Common myeloid progenitor, CD34-positive (primary cell): ENCODE measurements around the gene ICAM2.

Experiments used
- CTCF ChIA-PET: fragments of 350-600 bp; sonication (Branson Sonifier 250); formaldehyde crosslinking; loops from one replicate; lab custom pipeline; 2021; ENCODE audit warnings: antibody characterized with exemption; lab: Charles Lee
- POLR2A ChIA-PET: fragments of 350-600 bp; sonication (Branson Sonifier 250); formaldehyde crosslinking; loops from one replicate; lab custom pipeline; 2021; ENCODE audit warnings: antibody characterized with exemption; lab: Charles Lee
- DNase-seq, 3 donors: peaks; one replicate each; pipeline versions ENCODE4 v3.0.0 to v3.0.0-alpha.2; 2013
- H3K27ac ChIP-seq, 2 experiments: 1 replicate in 1 of 2; 2 replicates in 1 of 2; pipeline ENCODE4 v1.7.0; 2013; ENCODE audit warnings: inconsistent platforms in 2 of 2, low read length in 2 of 2, mild to moderate bottlenecking in 2 of 2, low read depth in 1 of 2, moderate library complexity in 1 of 2; ENCODE audit not compliant: severe bottlenecking in 2 of 2, insufficient read depth in 1 of 2, poor library complexity in 1 of 2
- H3K27me3 ChIP-seq, 5 experiments: replicated peaks in 2 of 5; 1 replicate in 3 of 5; 2 replicates in 2 of 5; pipeline versions ENCODE4 v1.6.1 to v1.7.0; 2013; ENCODE audit warnings: low read length in 4 of 5, mild to moderate bottlenecking in 2 of 5, moderate library complexity in 2 of 5, inconsistent platforms in 1 of 5; ENCODE audit not compliant: insufficient read depth in 5 of 5, control insufficient read depth in 4 of 5
- H3K36me3 ChIP-seq, 4 experiments: 1 replicate in 2 of 4; 2 replicates in 2 of 4; pipeline versions ENCODE4 v1.6.1 to v1.7.0; 2013; ENCODE audit warnings: low read length in 3 of 4, control low read depth in 1 of 4, mild to moderate bottlenecking in 1 of 4; ENCODE audit not compliant: control insufficient read depth in 4 of 4, insufficient read depth in 4 of 4
- H3K4me1 ChIP-seq, 4 experiments: 1 replicate in 3 of 4; 2 replicates in 1 of 4; pipeline versions ENCODE4 v1.6.1 to v1.7.1; 2013; ENCODE audit warnings: low read length in 3 of 4, mild to moderate bottlenecking in 3 of 4, control low read depth in 1 of 4, inconsistent platforms in 1 of 4, moderate library complexity in 1 of 4; ENCODE audit not compliant: control insufficient read depth in 4 of 4, insufficient read depth in 4 of 4; ENCODE audit errors: control extremely low read depth in 1 of 4
- H3K4me3 ChIP-seq, 7 experiments: 1 replicate in 4 of 7; 2 replicates in 3 of 7; pipeline versions ENCODE4 v1.5.1 to v1.7.0; 2013; ENCODE audit warnings: mild to moderate bottlenecking in 7 of 7, low read length in 6 of 7, moderate library complexity in 6 of 7, inconsistent platforms in 2 of 7, low read depth in 2 of 7, control low read depth in 1 of 7; ENCODE audit not compliant: insufficient read depth in 4 of 7, control insufficient read depth in 1 of 7; ENCODE audit errors: extremely low read depth in 1 of 7
- H3K9me3 ChIP-seq, 5 experiments: 1 replicate in 4 of 5; 2 replicates in 1 of 5; pipeline versions ENCODE4 v1.6.1 to v1.7.1; 2013; ENCODE audit warnings: low read length in 4 of 5, mild to moderate bottlenecking in 2 of 5, inconsistent platforms in 1 of 5, low read depth in 1 of 5, moderate library complexity in 1 of 5; ENCODE audit not compliant: control insufficient read depth in 4 of 5, insufficient read depth in 2 of 5; ENCODE audit errors: control extremely low read depth in 1 of 5
- WGBS: methylation state at CpG from one replicate; pipeline ENCODE4 v1.1.5; 2013; ENCODE audit not compliant: insufficient coverage; 5-methylcytosine and 5-hydroxymethylcytosine counted together

The ICAM2 gene

GRCh38 chr17:63995626-63996025, 24.8 kb downstream of the ICAM2 start:
- H3K4me3 ChIP-seq, result no peak overlapping the region
- CTCF ChIA-PET, result interaction anchor here (1.1 to 13.9 kb wide), 3 partner anchors 9 to 59 kb away, joined by 3 to 230 read pairs (median 12); partner anchors contain the start of gene ICAM2
- no peak overlapping the region for H3K27ac ChIP-seq
- H3K4me1 ChIP-seq, result peaks cover 0 to 38% (median 23%) of the 10 kb centered on the region in 4 experiments
- no peaks in the 10 kb centered on the region for H3K9me3 ChIP-seq
- no peaks in the 10 kb centered on the region for H3K27me3 ChIP-seq
- H3K36me3 ChIP-seq, result no peaks in the 10 kb centered on the region
- POLR2A ChIA-PET, result no interaction called here
- WGBS, result 100% methylated on average over 3 of the region's 5 CpGs
- DNase-seq, result no peak

- WGBS, result 100% methylated on average over 1 of the region's 3 CpGs
- no peaks in the 10 kb centered on the region for H3K9me3 ChIP-seq
- H3K27ac ChIP-seq, result no peak overlapping the region
- POLR2A ChIA-PET, result no interaction called here
- DNase-seq, result no peak
- H3K4me3 ChIP-seq, result no peak overlapping the region
- H3K27me3 ChIP-seq, result no peaks in the 10 kb centered on the region
- CTCF ChIA-PET, result interaction anchor here (0.8 to 13.9 kb wide), 12 partner anchors 8 to 140 kb away, joined by 3 to 230 read pairs (median 4); partner anchors contain the start of genes GH1 and ICAM2
- no peaks in the 10 kb centered on the region for H3K36me3 ChIP-seq
- peaks cover 0 to 39% (median 23%) of the 10 kb centered on the region in 4 experiments for H3K4me1 ChIP-seq
Observed at GRCh38 chr17:63993368-63993985, 27.0 kb downstream of the ICAM2 start.

GRCh38 chr17:63991611-63992010, 28.8 kb downstream of the ICAM2 start:
- Histone ChIP-seq H3K4me3 (no peak overlapping the region), H3K27ac (no peak overlapping the region), H3K27me3 (no peaks in the 10 kb centered on the region), H3K9me3 (no peaks in the 10 kb centered on the region), H3K4me1 (peaks cover 0 to 42% (median 27%) of the 10 kb centered on the region in 4 experiments), H3K36me3 (no peaks in the 10 kb centered on the region)
- DNase-seq, result no peak
- 98% methylated on average over 9 of the region's 11 CpGs for WGBS
- ChIA-PET POLR2A (no interaction called here), CTCF (interaction anchor here (0.8 to 13.9 kb wide), 6 partner anchors 8 to 72 kb away, joined by 3 to 230 read pairs (median 8); partner anchors contain the start of genes GH1 and ICAM2)

- no peak overlapping the region for H3K4me3 ChIP-seq
- DNase-seq, result no peak
- H3K27ac ChIP-seq, result no peak overlapping the region
- POLR2A ChIA-PET, result interaction anchor here (0.6 to 1.4 kb wide), 2 partner anchors 30 to 142 kb away, joined by 4 to 7 read pairs; partner anchors contain the start of gene ICAM2
- peaks cover 0 to 53% (median 44%) of the 10 kb centered on the region in 4 experiments for H3K4me1 ChIP-seq
- 91% methylated on average over 16 of the region's 21 CpGs for WGBS
- CTCF ChIA-PET, result interaction anchor here (0.5 to 13.9 kb wide), 31 partner anchors 9 to 144 kb away, joined by 3 to 230 read pairs (median 5); partner anchors contain the start of genes GH1 and ICAM2
- H3K27me3 ChIP-seq, result no peaks in the 10 kb centered on the region
- no peaks in the 10 kb centered on the region for H3K36me3 ChIP-seq
- H3K9me3 ChIP-seq, result no peaks in the 10 kb centered on the region
Observed at GRCh38 chr17:63989622-63990345, 30.6 kb downstream of the ICAM2 start.

GRCh38 chr17:63988741-63989621, 31.5 kb downstream of the ICAM2 start:
- no peaks in the 10 kb centered on the region for H3K27me3 ChIP-seq
- POLR2A ChIA-PET, result no interaction called here
- no peak for DNase-seq
- H3K27ac ChIP-seq, result no peak overlapping the region
- no peaks in the 10 kb centered on the region for H3K36me3 ChIP-seq
- 93% methylated on average over 34 of the region's 35 CpGs for WGBS
- no peaks in the 10 kb centered on the region for H3K9me3 ChIP-seq
- peaks cover 0 to 61% (median 51%) of the 10 kb centered on the region in 4 experiments for H3K4me1 ChIP-seq
- H3K4me3 ChIP-seq, result no peak overlapping the region
- CTCF ChIA-PET, result interaction anchor here (1.0 to 4.9 kb wide), 12 partner anchors 8 to 145 kb away, joined by 3 to 56 read pairs (median 8); partner anchors contain the start of gene GH1

GRCh38 chr17:63988127-63988478, 32.3 kb downstream of the ICAM2 start:
- Histone ChIP-seq H3K36me3 (no peaks in the 10 kb centered on the region), H3K4me1 (peaks cover 4 to 67% (median 57%) of the 10 kb centered on the region in 4 experiments), H3K27me3 (no peaks in the 10 kb centered on the region), H3K27ac (no peak overlapping the region), H3K9me3 (no peaks in the 10 kb centered on the region), H3K4me3 (no peak overlapping the region)
- CTCF ChIA-PET, result interaction anchor here (1.0 to 4.9 kb wide), 7 partner anchors 13 to 70 kb away, joined by 3 to 56 read pairs (median 5); partner anchors contain the start of genes GH1 and ICAM2
- DNase-seq, result no peak
- WGBS, result 100% methylated on average over 2 of the region's 5 CpGs
- POLR2A ChIA-PET, result no interaction called here
